ENCODE data around the gene E4F1.

E4F1 gene

GRCh38 chr16:2275476-2276367 is 52.3 kb downstream of the E4F1 start:
- DNase-seq (ENCODE audit: low read depth), result no peak

DNA sequence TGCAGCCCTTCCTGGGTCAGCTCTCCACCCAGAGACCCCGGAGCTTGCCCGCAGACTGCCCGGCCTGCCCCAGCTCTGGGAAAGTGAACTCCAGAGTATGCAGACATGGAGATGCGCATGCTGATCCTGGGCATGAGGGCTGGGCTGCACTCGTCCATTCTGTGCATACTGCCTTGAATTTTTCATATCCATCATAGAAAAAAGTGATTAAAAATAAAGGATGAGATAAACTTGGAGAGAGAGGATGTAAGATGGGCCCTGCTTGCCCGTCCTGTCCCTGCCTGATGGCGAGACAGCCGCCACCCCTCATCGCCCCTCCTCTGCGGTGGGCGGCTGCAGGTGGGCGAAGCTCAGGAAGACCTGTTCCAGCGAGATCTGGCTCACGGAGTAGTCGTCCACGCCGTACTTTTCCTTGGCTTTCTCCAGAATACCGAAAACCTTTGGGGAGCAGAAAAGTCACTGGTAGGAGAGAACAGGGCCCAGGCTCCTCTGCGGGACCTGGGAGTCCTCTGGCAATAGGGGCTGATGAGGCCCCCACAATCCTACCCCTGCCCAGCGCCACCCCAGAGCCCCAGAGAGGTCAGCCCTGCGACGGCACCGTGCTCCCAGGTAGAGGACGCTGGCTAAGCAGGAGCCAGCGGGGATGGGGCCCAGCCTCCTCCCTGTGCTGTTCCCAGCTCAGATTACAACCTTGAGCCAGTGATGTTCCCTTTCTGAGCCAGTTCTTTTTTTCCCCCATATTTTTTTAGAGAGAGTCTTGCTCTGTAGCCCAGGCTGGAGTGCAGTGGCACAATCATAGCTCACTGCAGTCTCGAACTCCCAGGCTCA is 53.2 kb downstream of the E4F1 start:
- DNase-seq (ENCODE audit: low read depth), result no peak

- no peak for DNase-seq (ENCODE audit: low read depth)
These were observed 54.3 kb downstream of the E4F1 start for GRCh38 chr16:2277466-2278271.

GRCh38 chr16:2278272-2278608 is 54.8 kb downstream of the E4F1 start:
- no peak for DNase-seq (ENCODE audit: low read depth)

GRCh38 chr16:2278956-2279800 is 55.8 kb downstream of the E4F1 start:
- DNase-seq (ENCODE audit: low read depth), result no peak

DNA sequence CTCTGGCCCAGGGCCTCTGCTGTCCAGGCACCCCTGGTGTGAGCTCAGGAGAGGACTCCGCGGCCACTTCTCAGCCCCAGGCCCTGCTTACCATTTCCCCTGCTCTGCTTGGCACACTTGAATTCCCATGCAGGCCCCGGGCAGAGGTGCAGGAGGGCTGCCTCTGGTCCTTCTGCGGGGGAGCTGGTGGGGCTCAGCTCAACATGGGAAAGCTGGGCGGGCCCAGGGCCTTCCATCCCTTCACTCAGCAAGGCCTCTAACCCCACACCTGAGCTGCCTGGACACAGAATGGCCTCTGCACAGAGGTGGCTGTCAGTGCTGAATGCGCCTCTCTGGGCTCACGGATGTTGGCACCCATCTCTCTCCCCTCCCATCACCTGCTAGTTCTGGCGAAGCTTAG is 57.1 kb downstream of the E4F1 start:
- DNase-seq (ENCODE audit: low read depth), result no peak

GRCh38 chr16:2280981-2281542 is 57.7 kb downstream of the E4F1 start:
- no peak for DNase-seq (ENCODE audit: low read depth)

DNA sequence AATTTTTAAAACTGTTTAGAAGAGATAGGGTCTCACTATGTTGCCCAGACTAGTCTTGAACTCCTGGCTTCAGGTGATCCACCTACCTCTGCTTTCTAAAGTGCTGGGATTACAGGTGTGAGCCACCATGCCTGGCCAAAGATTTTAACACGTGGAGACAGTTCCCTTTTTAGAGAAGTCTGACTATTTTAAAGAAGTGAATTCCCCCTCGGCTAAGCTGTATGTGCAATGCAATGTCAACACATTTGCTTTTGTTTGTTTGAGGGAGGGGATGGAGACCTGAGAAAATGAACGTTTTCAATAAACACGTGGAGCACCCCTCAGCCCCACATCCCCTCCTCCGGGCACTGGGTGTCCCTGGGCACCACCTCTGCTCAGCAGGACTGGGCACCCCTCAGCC is 58.9 kb downstream of the E4F1 start:
- no peak for DNase-seq (ENCODE audit: low read depth)

DNA sequence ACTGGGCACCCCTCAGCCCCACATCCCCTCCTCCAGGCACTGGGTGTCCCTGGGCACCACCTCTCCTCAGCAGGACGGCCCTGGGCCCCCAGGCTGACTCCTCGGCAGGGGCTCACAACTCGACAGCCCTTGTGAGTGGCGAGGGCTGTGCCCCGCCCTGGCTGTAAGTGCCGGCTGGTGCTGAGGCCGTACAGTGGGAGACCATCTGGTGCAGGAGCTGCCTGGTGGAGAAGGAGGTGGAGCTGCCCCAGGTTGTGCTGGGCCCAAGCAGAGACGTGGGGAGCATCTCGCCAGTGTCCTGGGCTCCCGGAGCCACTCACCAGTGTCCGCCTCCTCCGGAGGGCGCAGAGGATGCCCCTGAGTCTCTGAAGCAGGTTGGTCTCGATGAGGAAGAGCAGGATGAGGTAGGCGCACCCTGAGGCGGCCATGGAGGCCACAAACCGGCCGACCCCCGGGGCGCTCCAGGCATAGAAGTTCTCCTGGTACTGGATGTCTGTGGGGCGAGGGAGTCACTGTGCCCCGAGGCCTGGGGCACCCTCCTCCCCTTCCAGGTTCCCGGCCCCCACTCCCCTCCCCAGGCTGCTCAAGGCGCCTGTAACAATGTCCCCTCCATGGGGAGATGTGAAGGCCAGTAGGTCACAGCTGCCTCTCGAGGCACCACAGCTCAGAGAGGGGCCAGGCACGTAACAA is 59.6 kb downstream of the E4F1 start:
- no peak for DNase-seq (ENCODE audit: low read depth)

- no peak for DNase-seq (ENCODE audit: low read depth)
These were observed 60.8 kb downstream of the E4F1 start for GRCh38 chr16:2284001-2284770.

GRCh38 chr16:2284797-2285576 is 61.6 kb downstream of the E4F1 start:
- DNase-seq (ENCODE audit: low read depth), result no peak

Measured in CMK (cell line).